CD4-positive, alpha-beta T cell treated with Interleukin-4 for 4 hours (primary cell): Measurements from ENCODE around the gene CD3D.

ENCODE experiments used
- DNase-seq: peaks from one replicate; pipeline ENCODE4 v3.0.0-alpha.2; 2020

Gene CD3D

DNA sequence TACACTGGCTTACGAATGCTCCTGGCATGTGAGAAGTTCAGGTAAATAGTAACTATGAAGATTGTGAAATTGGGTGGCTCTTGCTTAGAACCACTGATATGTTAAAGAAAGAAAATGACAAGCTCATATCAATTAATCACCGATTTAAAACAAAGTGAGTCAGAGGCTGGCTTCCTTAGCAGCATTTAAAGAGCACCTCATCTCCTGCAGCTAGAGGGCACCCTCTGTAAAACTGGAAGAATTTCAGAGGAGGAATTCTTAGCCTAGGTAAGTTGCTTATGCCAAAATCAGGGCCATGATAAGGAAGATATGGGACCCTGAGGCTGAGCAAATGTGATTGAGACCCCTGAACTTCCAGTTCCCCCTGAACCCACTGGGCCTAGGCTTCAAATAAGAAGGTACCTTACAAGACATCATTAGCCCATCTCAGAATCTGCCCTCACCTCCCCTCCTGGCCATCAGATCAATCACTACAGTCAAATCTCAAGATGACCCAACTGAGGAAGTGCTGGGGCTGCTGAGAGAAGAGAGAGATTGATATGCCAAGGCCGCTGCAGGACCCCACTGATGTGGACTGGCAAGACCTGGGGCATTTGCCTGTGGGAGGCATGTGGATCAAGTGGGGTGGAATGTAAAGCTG lies 46.6 kb downstream of the CD3D start:
- peak; percentile 79 for DNase-seq

DNA sequence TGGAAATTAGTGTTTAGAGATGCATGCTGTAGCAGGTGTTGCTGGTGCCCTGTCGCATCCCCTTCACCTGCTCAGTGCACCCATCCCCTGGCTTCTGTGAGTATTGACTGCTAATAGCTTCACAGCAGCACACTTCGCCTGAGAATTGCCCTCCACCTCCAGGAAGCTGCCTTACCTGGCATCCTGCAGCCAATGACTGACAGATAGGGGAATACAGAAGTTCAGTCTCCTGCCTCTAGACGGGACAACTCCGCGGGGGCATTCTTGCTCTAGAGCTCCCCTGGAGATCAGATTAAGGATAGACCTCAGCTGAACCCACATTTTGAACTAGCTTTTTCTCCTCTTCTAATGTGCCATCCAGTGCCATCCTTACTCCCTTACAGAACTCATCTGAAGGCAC lies 47.3 kb downstream of the CD3D start:
- DNase-seq: no peak

DNA sequence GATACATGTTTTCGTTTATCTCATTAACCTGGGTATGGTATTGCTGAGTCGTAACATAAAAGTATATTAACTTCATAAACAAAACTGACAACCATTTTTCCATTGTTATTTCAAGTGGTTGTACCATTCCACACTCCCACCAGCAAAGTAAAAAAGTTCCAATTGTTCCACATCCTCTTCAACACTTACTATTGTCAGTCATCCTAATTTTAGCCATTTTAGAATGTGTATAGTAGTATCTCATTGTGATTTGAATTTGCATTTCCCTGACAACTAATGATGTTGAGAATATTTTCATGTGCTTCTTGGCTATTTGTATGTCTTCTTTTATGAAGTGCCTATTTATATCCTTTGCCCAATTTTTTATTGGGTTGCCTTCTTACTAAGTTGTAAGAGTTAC lies 48.5 kb downstream of the CD3D start:
- DNase-seq: no peak

DNA sequence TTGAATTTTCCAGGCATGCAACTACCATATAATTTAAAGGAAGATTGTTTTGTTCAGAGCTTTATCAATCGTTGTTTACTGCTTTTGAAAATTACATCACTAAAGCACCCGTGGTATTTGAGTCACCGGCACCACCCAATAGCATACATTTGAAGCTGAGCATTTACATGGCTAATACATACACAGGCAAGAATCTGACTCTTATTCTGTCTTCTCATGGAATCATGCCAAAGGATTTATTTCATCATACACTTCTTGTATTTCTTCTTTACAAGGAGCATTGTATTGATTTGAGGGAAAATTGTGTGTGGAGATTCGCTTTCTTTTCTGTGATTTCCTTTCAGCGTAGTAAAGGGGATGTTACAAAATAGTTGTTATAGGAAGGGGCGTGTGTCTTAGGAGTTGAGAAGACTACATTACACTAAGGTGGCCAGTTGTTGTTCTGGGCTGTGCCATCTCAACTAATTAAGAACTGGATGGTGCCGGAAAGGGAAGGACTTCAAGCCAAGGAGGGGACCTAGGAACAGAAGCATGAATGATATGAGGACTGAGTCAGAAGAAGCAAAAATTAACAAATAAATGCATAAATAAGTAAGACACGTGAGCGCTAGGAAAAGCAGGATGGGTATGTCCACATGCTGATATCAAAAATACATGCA lies 50.9 kb downstream of the CD3D start:
- no peak for DNase-seq

DNA sequence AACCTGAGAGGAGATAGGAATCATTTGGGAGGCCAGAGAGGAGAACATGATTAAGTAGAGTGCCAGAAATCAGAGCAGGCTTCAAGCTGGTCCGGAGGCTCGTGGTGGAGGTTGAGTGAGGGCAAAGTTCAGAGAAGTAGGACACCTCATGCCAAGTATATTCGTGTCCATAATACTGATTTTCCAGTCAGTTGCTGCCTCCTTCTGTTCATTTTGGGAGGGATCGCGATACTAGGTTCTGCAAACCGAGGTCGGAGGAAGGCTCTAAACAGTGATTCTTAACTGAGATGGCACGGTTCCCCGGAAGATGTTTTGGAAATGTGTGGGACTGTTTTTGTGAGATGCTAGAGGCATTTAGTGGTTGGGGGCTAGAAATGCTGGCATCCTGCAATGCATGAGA lies 51.6 kb downstream of the CD3D start:
- DNase-seq: peak; percentile 65

DNA sequence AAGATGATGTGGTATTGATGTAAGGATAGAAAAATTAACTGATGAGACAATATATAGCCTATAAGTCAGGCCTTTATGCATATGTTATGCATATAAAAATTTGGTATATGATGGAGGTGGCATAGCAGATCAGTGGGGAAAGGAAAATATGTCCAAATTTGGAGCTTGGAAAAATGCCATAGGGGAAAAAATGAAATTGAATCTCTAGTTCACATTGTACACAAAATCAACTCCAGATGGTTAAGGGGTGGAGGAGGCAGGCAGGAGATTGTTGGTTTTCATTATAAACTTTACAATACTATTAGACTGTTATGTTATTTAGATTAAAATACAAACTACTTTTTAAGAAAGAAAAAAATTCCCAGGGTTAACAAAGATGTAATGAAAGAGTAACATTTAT lies 53.1 kb downstream of the CD3D start:
- DNase-seq: no peak
